Fibroblast of lung (primary cell): Measurements from ENCODE around the gene CCDC78. TPM values are rescaled to one million over a fixed set of nuclear protein-coding genes. Genes with fewer than 3 reads are reported as not detected.

Experiments used
- DNase-seq, 2 donors: peaks; one replicate each; pipeline versions ENCODE4 v3.0.0 to v3.0.0-alpha.2; 2010; ENCODE audit warnings: low read depth in 2 of 2
- H2AFZ ChIP-seq: 2 replicates; pipeline ENCODE4 v1.5.1; 2012; ENCODE audit warnings: low read length, control low read depth, inconsistent platforms
- H3K27ac ChIP-seq: 2 replicates; pipeline ENCODE4 v1.5.1; 2011; ENCODE audit warnings: low read length, control low read depth; ENCODE audit not compliant: insufficient read depth
- H3K27me3 ChIP-seq: 2 replicates; pipeline ENCODE4 v1.5.1; 2011; ENCODE audit warnings: mild to moderate bottlenecking, low read length; ENCODE audit not compliant: control insufficient read depth, insufficient read depth
- H3K36me3 ChIP-seq: 2 replicates; pipeline ENCODE4 v1.5.1; 2011; ENCODE audit warnings: low read length; ENCODE audit not compliant: control insufficient read depth, insufficient read depth
- H3K4me1 ChIP-seq: 2 replicates; pipeline ENCODE4 v1.5.1; 2011; ENCODE audit warnings: low read length; ENCODE audit not compliant: control insufficient read depth, insufficient read depth; ENCODE audit errors: extremely low read depth
- H3K4me2 ChIP-seq: 2 replicates; pipeline ENCODE4 v1.5.1; 2011; ENCODE audit warnings: low read length, control low read depth; ENCODE audit not compliant: insufficient read depth; ENCODE audit errors: extremely low read depth
- H3K4me3 ChIP-seq, 4 experiments: fragments of 200-600 bp in 1 of 4; sonication (generic) in 1 of 4; replicated peaks in 1 of 4; 2 replicates each; pipeline ENCODE4 v1.5.1; 2011 to 2016; ENCODE audit warnings: low read length in 4 of 4, low read depth in 3 of 4, mild to moderate bottlenecking in 3 of 4, control low read depth in 2 of 4, inconsistent platforms in 1 of 4, mixed read lengths in 1 of 4; ENCODE audit not compliant: insufficient read depth in 1 of 4; ENCODE audit errors: control extremely low read depth in 1 of 4
- H3K79me2 ChIP-seq: 2 replicates; pipeline ENCODE4 v1.5.1; 2012; ENCODE audit warnings: mild to moderate bottlenecking, low read length, inconsistent platforms; ENCODE audit not compliant: control insufficient read depth, insufficient read depth
- H3K9ac ChIP-seq: 2 replicates; pipeline ENCODE4 v1.5.1; 2011; ENCODE audit warnings: mild to moderate bottlenecking, low read length, control low read depth; ENCODE audit not compliant: insufficient read depth
- H3K9me3 ChIP-seq: 2 replicates; pipeline ENCODE4 v1.5.1; 2012; ENCODE audit warnings: low read depth, low read length; ENCODE audit not compliant: control insufficient read depth, insufficient read depth
- H4K20me1 ChIP-seq: 2 replicates; pipeline ENCODE4 v1.5.1; 2011; ENCODE audit warnings: low read length; ENCODE audit not compliant: control insufficient read depth, insufficient read depth; ENCODE audit errors: extremely low read depth
- CTCF ChIP-seq, 2 donors: IDR thresholded peaks in 1 of 2; conservative IDR thresholded peaks in 1 of 2; 1 replicate in 1 of 2; 2 replicates in 1 of 2; pipeline ENCODE4 v1.5.1; 2011 to 2012; ENCODE audit warnings: low read length in 2 of 2, control low read depth in 1 of 2, inconsistent platforms in 1 of 2, low read depth in 1 of 2, mild to moderate bottlenecking in 1 of 2
- EZH2 ChIP-seq: IDR thresholded peaks from 2 replicates; pipeline ENCODE4 v1.5.1; 2012; ENCODE audit warnings: low read length, control low read depth, mild to moderate bottlenecking; ENCODE audit errors: missing control alignments
- polyA plus RNA-seq, 2 donors: library from polyadenylated mRNA; depleted of rRNA in 1 of 2; stranded (reverse) in 1 of 2; unstranded in 1 of 2; fragments of >200 nt; gene quantifications; 2 replicates each; pipeline ENCODE4 v1.2.1, GENCODE V29; 2011 to 2012; ENCODE audit warnings: missing spikeins in 1 of 2
- total RNA-seq: library from RNA; depleted of rRNA; stranded (reverse); fragments of >200 nt; gene quantifications from 2 replicates; pipeline ENCODE4 v1.2.1, GENCODE V29; 2014

Gene CCDC78
- total and polyA plus RNA-seq, 2 donors (not counting 1 experiment from before 2014, with no cell fraction given) = 0.50 to 1.8 TPM

GRCh38 chr16:718922-719321 is 7.3 kb downstream of the CCDC78 start:
- Histone ChIP-seq H2AFZ (no peak overlapping the region), H3K9me3 (no peaks in the 10 kb centered on the region), H3K9ac (no peak overlapping the region), H3K4me3 (no peak overlapping the region), H3K36me3 (peaks cover 2% of the 10 kb centered on the region), H4K20me1 (no peaks in the 10 kb centered on the region), H3K79me2 (no peaks in the 10 kb centered on the region), H3K27me3 (no peaks in the 10 kb centered on the region), H3K4me1 (peaks cover 14% of the 10 kb centered on the region), H3K4me2 (no peak overlapping the region), H3K27ac (no peak overlapping the region)
- TF ChIP-seq EZH2 (no peak), CTCF (conservative IDR thresholded peaks at IDR 0.05 in 1 of 2, IDR thresholded peaks at IDR 0.05 in 1 of 2; ENCODE audit: low read depth in 1 of 2, low read length in 2 of 2) (no peak)
- DNase-seq = no peak

DNA sequence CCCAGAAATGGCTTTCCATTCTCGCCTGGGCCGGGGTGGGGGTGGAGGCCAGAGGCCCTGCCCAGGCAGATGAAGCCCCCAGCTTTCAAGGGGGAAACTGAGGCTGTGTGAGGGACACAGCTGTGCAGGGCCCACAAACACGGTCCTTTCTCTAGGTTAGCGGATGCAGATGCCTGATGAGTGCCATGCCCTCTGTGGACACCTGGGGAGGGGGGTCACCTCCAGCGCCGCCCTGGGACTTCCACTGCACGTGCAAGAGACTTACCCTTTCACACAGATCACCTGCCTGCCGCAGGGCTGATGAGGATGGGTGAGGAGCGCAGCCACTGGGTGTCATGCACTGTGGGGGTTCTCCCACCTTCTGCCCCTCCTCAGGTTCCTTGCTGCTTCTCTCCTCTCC is 7.9 kb downstream of the CCDC78 start:
- H3K79me2 ChIP-seq = no peaks in the 10 kb centered on the region
- DNase-seq = no peak
- no peak overlapping the region for H3K27ac ChIP-seq
- no peak overlapping the region for H3K9ac ChIP-seq
- peaks cover 14% of the 10 kb centered on the region for H3K4me1 ChIP-seq
- H2AFZ ChIP-seq = no peak overlapping the region
- no peaks in the 10 kb centered on the region for H4K20me1 ChIP-seq
- no peaks in the 10 kb centered on the region for H3K9me3 ChIP-seq
- no peaks in the 10 kb centered on the region for H3K27me3 ChIP-seq
- H3K4me2 ChIP-seq = no peak overlapping the region
- peaks cover 2% of the 10 kb centered on the region for H3K36me3 ChIP-seq
- H3K4me3 ChIP-seq = no peak overlapping the region
- no peak for TF ChIP-seq EZH2
- TF ChIP-seq CTCF (conservative IDR thresholded peaks at IDR 0.05 in 1 of 2, IDR thresholded peaks at IDR 0.05 in 1 of 2; ENCODE audit: low read depth in 1 of 2, low read length in 2 of 2) = no peak

DNA sequence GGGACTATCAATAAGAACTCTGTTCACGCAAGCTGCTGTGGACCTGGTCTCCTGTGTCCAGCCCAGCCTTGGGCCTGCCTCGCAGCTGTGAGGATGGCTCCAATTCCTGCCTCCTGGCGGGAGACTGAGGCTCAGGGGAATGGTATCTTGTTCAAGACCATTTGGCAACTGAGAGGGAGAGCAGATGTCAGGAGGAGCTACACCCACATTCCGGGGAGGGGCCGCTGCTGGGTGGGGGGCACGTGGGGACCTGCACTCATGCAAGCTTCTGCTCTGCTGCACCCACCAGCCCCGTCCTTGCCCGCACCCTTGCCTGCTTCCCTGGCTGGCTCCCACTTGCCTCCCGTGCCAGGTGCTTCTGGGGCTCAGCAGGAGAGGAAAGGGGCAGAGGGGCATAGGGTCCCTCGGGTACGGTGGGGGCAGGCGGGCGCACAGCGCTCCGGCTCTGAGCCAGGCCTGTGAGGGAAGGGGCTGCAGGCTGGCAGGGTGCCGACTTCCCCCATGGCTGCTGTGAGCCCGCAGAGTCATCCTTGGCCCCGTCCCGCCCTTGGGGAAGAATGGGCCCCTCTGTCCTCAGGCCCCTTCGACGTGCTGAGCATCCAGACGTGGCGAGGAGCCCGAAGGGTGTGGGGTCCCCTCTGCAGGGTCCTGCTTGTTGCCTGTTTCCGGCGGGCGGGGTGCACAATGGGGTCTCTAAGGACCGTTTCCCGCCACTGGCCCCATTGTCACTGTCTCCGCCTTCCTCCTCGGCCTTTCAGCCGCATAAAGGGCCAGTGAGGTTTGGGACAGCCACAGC is 8.6 kb downstream of the CCDC78 start:
- Histone ChIP-seq H3K9me3 (no peaks in the 10 kb centered on the region), H3K4me2 (no peak overlapping the region), H3K27ac (no peak overlapping the region), H2AFZ (no peak overlapping the region), H4K20me1 (no peaks in the 10 kb centered on the region), H3K36me3 (no peaks in the 10 kb centered on the region), H3K9ac (no peak overlapping the region), H3K4me1 (peaks cover 14% of the 10 kb centered on the region), H3K27me3 (no peaks in the 10 kb centered on the region), H3K79me2 (no peaks in the 10 kb centered on the region), H3K4me3 (no peak overlapping the region)
- no peak for DNase-seq
- no peak for TF ChIP-seq EZH2
- no peak for TF ChIP-seq CTCF (conservative IDR thresholded peaks at IDR 0.05 in 1 of 2, IDR thresholded peaks at IDR 0.05 in 1 of 2; ENCODE audit: low read depth in 1 of 2, low read length in 2 of 2)
